Right cardiac atrium (tissue), 5 donors: ENCODE results near the gene BFAR. TPM values are rescaled to one million over a fixed set of nuclear protein-coding genes. Genes with fewer than 3 reads are reported as not detected.
"Not testable (repeated sequence)": the region's sequence is repeated elsewhere in the genome, so short reads cannot be mapped to it uniquely, and the experiment has no call there.

ENCODE experiments used
- ATAC-seq, 2 donors: fragments of 200-7000 bp; cut with Tn5 transposase; one replicate each; pipeline versions ENCODE4 v1.8.0 to v1.9.1; 2020; ENCODE audit warnings: moderate library complexity in 2 of 2, mild to moderate bottlenecking in 1 of 2
- DNase-seq, 3 donors: peaks; one replicate each; pipeline ENCODE4 v3.0.0-alpha.2; 2020
- H3K27ac ChIP-seq: one replicate; pipeline ENCODE4 v1.5.1; 2013; ENCODE audit warnings: mild to moderate bottlenecking, low read length, control low read depth, moderate library complexity
- H3K27me3 ChIP-seq: one replicate; pipeline ENCODE4 v1.6.1; 2013; ENCODE audit not compliant: control insufficient read depth, insufficient read depth
- H3K4me1 ChIP-seq: one replicate; pipeline ENCODE4 v1.6.1; 2013; ENCODE audit warnings: low read length; ENCODE audit not compliant: control insufficient read depth, insufficient read depth
- H3K4me3 ChIP-seq: one replicate; pipeline ENCODE4 v1.5.1; 2013; ENCODE audit warnings: low read length, control low read depth
- H3K9me3 ChIP-seq: one replicate; pipeline ENCODE4 v1.6.1; 2013; ENCODE audit warnings: low read length; ENCODE audit not compliant: control insufficient read depth
- WGBS: extraction: QIAGEN DNeasy Blood & Tissue Kit; methylation state at CpG from one replicate; pipeline ENCODE4 v1.1.7; 2013; 5-methylcytosine and 5-hydroxymethylcytosine counted together
- intact Hi-C, 4 donors: fragments of 100-400 bp; cut with DNase I; formaldehyde crosslinking; loops; one replicate each; pipeline versions ENCODE4 v1.11.0 to v1.14.0; 2022 to 2023
- polyA plus RNA-seq: library from polyadenylated mRNA; stranded (reverse); fragments of 200-250 nt; gene quantifications from one replicate; pipeline ENCODE4 v1.2.3, GENCODE V29; 2013
- total RNA-seq, 4 donors: library from RNA; stranded (reverse); fragmentation: NEBNext Ultra II Directional; extraction: Animal tissue kit (Norgen Biotek cat#: 25700); gene quantifications; one replicate each; pipeline ENCODE4 v1.2.1, GENCODE V29; 2021
- donor health status: healthy with polysubstance abuse.
- donor health status: DM: no; HTN: yes; CAD: no.
- donor health status: DM: no; HTN: no; CAD: no.
- donor health status: DM: no; HTN: yes; CAD: no; lungs with severe emphysema.
- donor health status: DM: yes; HTN: yes; CAD: no.

Gene BFAR
- total and polyA plus RNA-seq, 5 donors, result 21.0 to 32.6 (median 29.2) TPM

- H3K4me1 ChIP-seq, result no peaks in the 10 kb centered on the region
- no peaks in the 10 kb centered on the region for H3K9me3 ChIP-seq
- no peak overlapping the region for H3K27ac ChIP-seq
- DNase-seq, result no peak
- no peak overlapping the region for H3K4me3 ChIP-seq
- WGBS, result 91% methylated on average over 4 of the region's 4 CpGs
- intact Hi-C loops, result no loop called here
- H3K27me3 ChIP-seq, result no peaks in the 10 kb centered on the region
- ATAC-seq, result peak in 1 of 2 donors; percentile 65
Measured at GRCh38 chr16:14669776-14670175, 37.0 kb downstream of the BFAR start.

GRCh38 chr16:14672403-14672971, 39.7 kb downstream of the BFAR start:
- Histone ChIP-seq H3K27ac (no peak overlapping the region), H3K4me1 (no peaks in the 10 kb centered on the region), H3K27me3 (no peaks in the 10 kb centered on the region), H3K4me3 (no peak overlapping the region), H3K9me3 (no peaks in the 10 kb centered on the region)
- DNase-seq (no peak), ATAC-seq (no peak)
- 56% methylated on average over 7 of the region's 7 CpGs for WGBS
- intact Hi-C loops, result no loop called here

GRCh38 chr16:14676633-14677032, 43.9 kb downstream of the BFAR start:
- ATAC-seq, result no peak

GRCh38 chr16:14677627-14678026, 44.9 kb downstream of the BFAR start:
- Histone ChIP-seq H3K4me3 (no peak overlapping the region), H3K27ac (no peak overlapping the region), H3K27me3 (no peaks in the 10 kb centered on the region), H3K4me1 (no peaks in the 10 kb centered on the region), H3K9me3 (no peaks in the 10 kb centered on the region)
- intact Hi-C loops, result no loop called here
- 91% methylated on average over 5 of the region's 5 CpGs for WGBS
- ATAC-seq (no peak), DNase-seq (no peak)

More at GRCh38 chr16:14676633-14677032, 43.9 kb downstream of the BFAR start:
- no peak overlapping the region for H3K27ac ChIP-seq
- H3K4me3 ChIP-seq, result no peak overlapping the region
- intact Hi-C loops, result no loop called here
- WGBS, result 85% methylated on average over 3 of the region's 3 CpGs
- H3K27me3 ChIP-seq, result no peaks in the 10 kb centered on the region
- H3K4me1 ChIP-seq, result no peaks in the 10 kb centered on the region
- no peaks in the 10 kb centered on the region for H3K9me3 ChIP-seq
- DNase-seq, result no peak

- H3K4me1 ChIP-seq, result no peaks in the 10 kb centered on the region
- intact Hi-C loops, result no loop called here
- H3K27me3 ChIP-seq, result no peaks in the 10 kb centered on the region
- no peaks in the 10 kb centered on the region for H3K9me3 ChIP-seq
- no peak overlapping the region for H3K4me3 ChIP-seq
- WGBS, result 76% methylated on average over 11 of the region's 11 CpGs
- no peak overlapping the region for H3K27ac ChIP-seq
- ATAC-seq, result no peak
- DNase-seq, result no peak
Measured at GRCh38 chr16:14678748-14679497, 46.2 kb downstream of the BFAR start.

GRCh38 chr16:14680396-14680795, 47.6 kb downstream of the BFAR start:
- H3K27ac ChIP-seq, H3K27me3 ChIP-seq, ATAC-seq, DNase-seq, H3K9me3 ChIP-seq, H3K4me3 ChIP-seq, intact Hi-C loops, H3K4me1 ChIP-seq: not testable (repeated sequence)
- 86% methylated on average over 7 of the region's 7 CpGs for WGBS

- no peak overlapping the region for H3K27ac ChIP-seq
- intact Hi-C loops, result no loop called here
- H3K27me3 ChIP-seq, result no peaks in the 10 kb centered on the region
- DNase-seq (no peak), ATAC-seq (no peak)
- no peaks in the 10 kb centered on the region for H3K9me3 ChIP-seq
- no peaks in the 10 kb centered on the region for H3K4me1 ChIP-seq
- no peak overlapping the region for H3K4me3 ChIP-seq
- WGBS, result 95% methylated on average over 4 of the region's 4 CpGs
Measured at GRCh38 chr16:14681115-14681514, 48.4 kb downstream of the BFAR start.

GRCh38 chr16:14682121-14682520, 49.4 kb downstream of the BFAR start:
- WGBS, result 93% methylated on average over 8 of the region's 8 CpGs
- Histone ChIP-seq H3K9me3 (no peaks in the 10 kb centered on the region), H3K4me3 (no peak overlapping the region), H3K27me3 (no peaks in the 10 kb centered on the region), H3K27ac (no peak overlapping the region), H3K4me1 (no peaks in the 10 kb centered on the region)
- intact Hi-C loops, result no loop called here
- no peak for ATAC-seq
- DNase-seq, result no peak

- H3K27me3 ChIP-seq, intact Hi-C loops, H3K9me3 ChIP-seq, H3K27ac ChIP-seq, H3K4me3 ChIP-seq, DNase-seq, H3K4me1 ChIP-seq: not testable (repeated sequence)
- ATAC-seq, result peak in 1 of 2 donors; percentile 49
- WGBS, result 63% methylated on average over 15 of the region's 15 CpGs
Measured at GRCh38 chr16:14685870-14686793, 53.4 kb downstream of the BFAR start.

GRCh38 chr16:14694129-14694528, 61.4 kb downstream of the BFAR start, which contains the start of gene PLA2G10:
TSS of gene PLA2G10 (minus strand) at chr16:14694308. CDS start at chr16:14694229, 79 bp downstream.
- H3K27ac ChIP-seq, H3K9me3 ChIP-seq, intact Hi-C loops, H3K4me1 ChIP-seq, H3K27me3 ChIP-seq, ATAC-seq, DNase-seq, H3K4me3 ChIP-seq: not testable (repeated sequence)
- no CpG with 5 or more reads among the region's 28 CpGs for WGBS

- H3K27me3 ChIP-seq, DNase-seq, H3K4me3 ChIP-seq, intact Hi-C loops, H3K27ac ChIP-seq, ATAC-seq, H3K9me3 ChIP-seq, H3K4me1 ChIP-seq: not testable (repeated sequence)
- WGBS, result 56% methylated on average over 1 of the region's 7 CpGs
Measured at GRCh38 chr16:14701859-14702258, 69.1 kb downstream of the BFAR start.
